Liver (tissue), 9 donors: ENCODE measurements around the gene CAPZA2. TPM values are rescaled to one million over a fixed set of nuclear protein-coding genes. Genes with fewer than 3 reads are reported as not detected.

Source experiments
- DNase-seq: peaks from one replicate; pipeline ENCODE4 v3.0.0-alpha.2; 2017; ENCODE audit warnings: low spot score
- H3K27ac ChIP-seq, 2 donors: one replicate each; pipeline ENCODE4 v1.7.0; 2013; ENCODE audit warnings: inconsistent platforms in 2 of 2, low read length in 2 of 2, control low read depth in 1 of 2, low read depth in 1 of 2, mild to moderate bottlenecking in 1 of 2
- H3K27me3 ChIP-seq, 4 donors: one replicate each; pipeline versions ENCODE4 v1.6.1 to v1.7.0; 2013; ENCODE audit warnings: low read length in 3 of 4, inconsistent platforms in 1 of 4, mild to moderate bottlenecking in 1 of 4, moderate library complexity in 1 of 4; ENCODE audit not compliant: control insufficient read depth in 4 of 4, insufficient read depth in 4 of 4
- H3K36me3 ChIP-seq, 4 donors: one replicate each; pipeline versions ENCODE4 v1.6.1 to v1.7.0; 2013; ENCODE audit warnings: low read length in 3 of 4, mild to moderate bottlenecking in 3 of 4, low read depth in 1 of 4, moderate library complexity in 1 of 4; ENCODE audit not compliant: control insufficient read depth in 4 of 4, insufficient read depth in 3 of 4
- H3K4me1 ChIP-seq, 4 donors: one replicate each; pipeline versions ENCODE4 v1.6.1 to v1.7.0; 2013; ENCODE audit warnings: low read length in 3 of 4, mild to moderate bottlenecking in 3 of 4, moderate library complexity in 1 of 4; ENCODE audit not compliant: control insufficient read depth in 4 of 4, insufficient read depth in 4 of 4
- H3K4me3 ChIP-seq, 3 donors: one replicate each; pipeline versions ENCODE4 v1.6.1 to v1.7.0; 2013; ENCODE audit warnings: low read length in 3 of 3, control low read depth in 1 of 3, low read depth in 1 of 3, mild to moderate bottlenecking in 1 of 3
- H3K9ac ChIP-seq, 2 donors: one replicate each; pipeline ENCODE4 v1.7.0; 2013; ENCODE audit warnings: low read length in 2 of 2, mild to moderate bottlenecking in 2 of 2, moderate library complexity in 2 of 2, control low read depth in 1 of 2, low read depth in 1 of 2
- H3K9me3 ChIP-seq, 4 donors: one replicate each; pipeline versions ENCODE4 v1.6.1 to v1.7.0; 2013; ENCODE audit warnings: low read length in 3 of 4; ENCODE audit not compliant: control insufficient read depth in 4 of 4
- EGR1 ChIP-seq, 2 donors: IDR thresholded peaks; 2 replicates each; pipeline ENCODE4 v1.6.1; 2016 to 2018; ENCODE audit warnings: antibody characterized with exemption in 2 of 2, low read depth in 2 of 2
- FOXA1 ChIP-seq: IDR thresholded peaks from 2 replicates; pipeline ENCODE4 v1.6.1; 2016; ENCODE audit warnings: antibody characterized with exemption
- FOXA2 ChIP-seq: IDR thresholded peaks from 2 replicates; pipeline ENCODE4 v1.6.1; 2016; ENCODE audit warnings: antibody characterized with exemption
- GABPA ChIP-seq, 2 donors: IDR thresholded peaks in 1 of 2; conservative IDR thresholded peaks in 1 of 2; 2 replicates each; pipeline ENCODE4 v1.6.1; 2016; ENCODE audit warnings: antibody characterized with exemption in 2 of 2, mild to moderate bottlenecking in 1 of 2, moderate library complexity in 1 of 2
- HNF4A ChIP-seq, 2 donors: conservative IDR thresholded peaks; 2 replicates each; pipeline ENCODE4 v1.6.1; 2016; ENCODE audit warnings: antibody characterized with exemption in 2 of 2, mild to moderate bottlenecking in 2 of 2
- HNF4G ChIP-seq: IDR thresholded peaks from 2 replicates; pipeline ENCODE4 v1.6.1; 2016; ENCODE audit warnings: antibody characterized with exemption
- RAD21 ChIP-seq, 2 donors: IDR thresholded peaks; 2 replicates each; pipeline ENCODE4 v1.6.1; 2016; ENCODE audit warnings: antibody characterized with exemption in 2 of 2, mild to moderate bottlenecking in 2 of 2
- RXRA ChIP-seq, 2 donors: IDR thresholded peaks; 2 replicates each; pipeline ENCODE4 v1.6.1; 2017 to 2018; ENCODE audit warnings: antibody characterized with exemption in 2 of 2, mild to moderate bottlenecking in 1 of 2
- SP1 ChIP-seq: IDR thresholded peaks from 2 replicates; pipeline ENCODE4 v1.6.1; 2018; ENCODE audit warnings: antibody characterized with exemption, mild to moderate bottlenecking
- TAF1 ChIP-seq: conservative IDR thresholded peaks from 2 replicates; pipeline ENCODE4 v1.6.1; 2016; ENCODE audit warnings: antibody characterized with exemption, mild to moderate bottlenecking
- YY1 ChIP-seq: IDR thresholded peaks from 2 replicates; pipeline ENCODE4 v1.6.1; 2016; ENCODE audit warnings: antibody characterized with exemption, mild to moderate bottlenecking
- WGBS: extraction: QIAGEN DNeasy Blood & Tissue Kit; methylation state at CpG from one replicate; pipeline ENCODE4 v1.1.7; 2013; 5-methylcytosine and 5-hydroxymethylcytosine counted together
- polyA plus RNA-seq, 2 donors: library from polyadenylated mRNA; stranded (reverse) in 1 of 2; unstranded in 1 of 2; fragments of 200-250 nt in 1 of 2; fragments of >200 nt in 1 of 2; fragmentation: Nextera tagmentation in 1 of 2; extraction: Ambion mirVana in 1 of 2; gene quantifications; one replicate each; pipeline versions ENCODE4 v1.2.1 to v1.2.3, GENCODE V29; 2013 to 2015
- total RNA-seq, 2 donors: library from RNA; depleted of rRNA; stranded (reverse); fragments of >200 nt; gene quantifications; one replicate each; pipeline ENCODE4 v1.2.3, GENCODE V29; 2014
- TF ChIP-seq, protein P1 (sequence below): fragments of 150-350 bp; IDR thresholded peaks from 2 replicates; pipeline ENCODE4 v1.5.1; 2017; ENCODE audit warnings: improper control_type of control experiment, low read depth, low read length; ENCODE audit not compliant: missing input control
- TF ChIP-seq, protein P2 (sequence below): IDR thresholded peaks from 2 replicates; pipeline ENCODE4 v1.6.1; 2016; ENCODE audit warnings: antibody characterized with exemption
- TF ChIP-seq, protein P3 (sequence below): IDR thresholded peaks from 2 replicates; pipeline ENCODE4 v1.6.1; 2016; ENCODE audit warnings: antibody characterized with exemption
- TF ChIP-seq, protein P4 (sequence below): IDR thresholded peaks from 2 replicates; pipeline ENCODE4 v1.6.1; 2016; ENCODE audit warnings: antibody characterized with exemption, mild to moderate bottlenecking
- donor health status: healthy.
- donor health status: healthy.
- donor health status: healthy.
- donor health status: healthy.
- donor health status: healthy.

Gene CAPZA2
- total and polyA plus RNA-seq, 4 donors = 45.1 to 90.0 (median 69.1) TPM

DNA sequence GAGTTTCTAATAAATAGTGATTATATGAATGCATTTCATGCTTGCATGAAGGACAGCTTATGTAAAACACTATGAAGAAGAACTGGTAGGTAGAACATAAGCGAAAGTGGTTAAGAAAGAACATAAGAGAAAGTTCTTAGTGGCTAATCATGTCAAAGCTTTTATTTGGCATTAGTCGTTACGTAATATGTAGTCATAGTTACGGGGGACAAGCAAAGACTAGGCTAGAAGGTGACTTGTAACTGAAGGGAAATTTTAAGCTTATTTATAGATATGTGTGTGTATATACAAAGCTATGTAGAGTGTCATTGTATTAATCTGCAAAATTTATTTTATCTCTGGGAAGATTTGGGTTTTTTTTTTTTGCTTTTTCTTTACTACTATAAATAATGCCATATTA is 36.9 kb downstream of the CAPZA2 start:
- TF ChIP-seq, protein P1, sequence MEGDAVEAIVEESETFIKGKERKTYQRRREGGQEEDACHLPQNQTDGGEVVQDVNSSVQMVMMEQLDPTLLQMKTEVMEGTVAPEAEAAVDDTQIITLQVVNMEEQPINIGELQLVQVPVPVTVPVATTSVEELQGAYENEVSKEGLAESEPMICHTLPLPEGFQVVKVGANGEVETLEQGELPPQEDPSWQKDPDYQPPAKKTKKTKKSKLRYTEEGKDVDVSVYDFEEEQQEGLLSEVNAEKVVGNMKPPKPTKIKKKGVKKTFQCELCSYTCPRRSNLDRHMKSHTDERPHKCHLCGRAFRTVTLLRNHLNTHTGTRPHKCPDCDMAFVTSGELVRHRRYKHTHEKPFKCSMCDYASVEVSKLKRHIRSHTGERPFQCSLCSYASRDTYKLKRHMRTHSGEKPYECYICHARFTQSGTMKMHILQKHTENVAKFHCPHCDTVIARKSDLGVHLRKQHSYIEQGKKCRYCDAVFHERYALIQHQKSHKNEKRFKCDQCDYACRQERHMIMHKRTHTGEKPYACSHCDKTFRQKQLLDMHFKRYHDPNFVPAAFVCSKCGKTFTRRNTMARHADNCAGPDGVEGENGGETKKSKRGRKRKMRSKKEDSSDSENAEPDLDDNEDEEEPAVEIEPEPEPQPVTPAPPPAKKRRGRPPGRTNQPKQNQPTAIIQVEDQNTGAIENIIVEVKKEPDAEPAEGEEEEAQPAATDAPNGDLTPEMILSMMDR = no peak
- no peak for TF ChIP-seq TAF1
- TF ChIP-seq RAD21 (IDR thresholded peaks at IDR 0.05) = no peak
- TF ChIP-seq RXRA (IDR thresholded peaks at IDR 0.05) = no peak
- TF ChIP-seq HNF4A (conservative IDR thresholded peaks at IDR 0.05) = no peak
- H3K27me3 ChIP-seq = no peaks in the 10 kb centered on the region
- no peaks in the 10 kb centered on the region for H3K9me3 ChIP-seq
- no peaks in the 10 kb centered on the region for H3K4me1 ChIP-seq
- WGBS = 83% methylated on average over 4 of the region's 4 CpGs
- DNase-seq = no peak
- no peak overlapping the region for H3K27ac ChIP-seq
- H3K9ac ChIP-seq = no peak overlapping the region
- H3K4me3 ChIP-seq = no peak overlapping the region
- H3K36me3 ChIP-seq = peaks cover 0 to 12% (median 9%) of the 10 kb centered on the region in 4 donors

DNA sequence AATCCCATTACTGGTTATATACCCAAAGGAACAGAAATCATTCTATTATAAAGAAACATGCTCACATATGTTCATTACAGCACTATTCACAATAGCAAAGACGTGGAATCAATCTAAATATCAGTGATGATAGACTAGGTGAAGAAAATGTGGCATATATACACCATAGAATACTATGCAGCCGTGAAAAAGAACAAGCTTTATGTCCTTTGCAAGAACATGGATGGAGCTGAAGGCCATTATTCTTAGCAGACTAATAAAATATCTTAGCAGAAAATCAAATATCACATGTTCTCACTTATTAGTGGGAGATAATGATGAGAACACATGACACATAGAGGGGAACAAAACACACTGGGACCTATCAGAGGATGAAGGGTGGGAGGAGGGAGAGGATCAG is 38.8 kb downstream of the CAPZA2 start:
- no peaks in the 10 kb centered on the region for H3K4me1 ChIP-seq
- DNase-seq = no peak
- TF ChIP-seq, protein P1 = no peak
- TF ChIP-seq RAD21 (IDR thresholded peaks at IDR 0.05) (no peak), GABPA (IDR thresholded peaks at IDR 0.05 in 1 of 2, conservative IDR thresholded peaks at IDR 0.05 in 1 of 2) (no peak), EGR1 (IDR thresholded peaks at IDR 0.05; ENCODE audit: low read depth in 2 of 2) (no peak), TAF1 (no peak), FOXA2 (no peak)
- H3K27ac ChIP-seq = no peak overlapping the region
- H3K36me3 ChIP-seq = peaks cover 0 to 15% (median 9%) of the 10 kb centered on the region in 4 donors
- no peaks in the 10 kb centered on the region for H3K9me3 ChIP-seq
- H3K9ac ChIP-seq = no peak overlapping the region
- 99% methylated on average over 2 of the region's 2 CpGs for WGBS
- H3K27me3 ChIP-seq = no peaks in the 10 kb centered on the region
- H3K4me3 ChIP-seq = no peak overlapping the region

DNA sequence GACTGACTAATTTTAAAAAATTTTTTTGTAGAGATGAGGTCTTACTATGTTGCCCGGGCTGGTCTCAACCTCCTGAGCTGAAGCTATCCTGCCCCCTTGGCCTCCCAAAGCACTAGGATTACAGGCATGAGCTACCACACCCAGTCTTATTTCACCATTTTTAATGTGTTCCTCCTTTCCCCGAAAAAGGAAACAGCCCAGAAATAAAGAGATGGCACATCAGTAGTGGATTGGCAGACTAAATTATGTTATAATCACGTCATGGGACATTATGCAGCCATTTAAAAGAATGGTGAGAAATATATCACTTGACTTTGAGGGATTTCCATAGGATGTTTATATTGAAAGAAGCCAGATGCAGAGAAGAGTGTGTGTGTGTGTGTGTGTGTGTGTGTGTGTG is 40.5 kb downstream of the CAPZA2 start:
- 91% methylated on average over 3 of the region's 3 CpGs for WGBS
- TF ChIP-seq HNF4A (conservative IDR thresholded peaks at IDR 0.05) (no peak), FOXA1 (no peak), FOXA2 (no peak), HNF4G (no peak), RXRA (IDR thresholded peaks at IDR 0.05) (no peak), SP1 (no peak), EGR1 (IDR thresholded peaks at IDR 0.05; ENCODE audit: low read depth in 2 of 2) (no peak), YY1 (no peak), RAD21 (IDR thresholded peaks at IDR 0.05) (no peak)
- TF ChIP-seq, protein P2, sequence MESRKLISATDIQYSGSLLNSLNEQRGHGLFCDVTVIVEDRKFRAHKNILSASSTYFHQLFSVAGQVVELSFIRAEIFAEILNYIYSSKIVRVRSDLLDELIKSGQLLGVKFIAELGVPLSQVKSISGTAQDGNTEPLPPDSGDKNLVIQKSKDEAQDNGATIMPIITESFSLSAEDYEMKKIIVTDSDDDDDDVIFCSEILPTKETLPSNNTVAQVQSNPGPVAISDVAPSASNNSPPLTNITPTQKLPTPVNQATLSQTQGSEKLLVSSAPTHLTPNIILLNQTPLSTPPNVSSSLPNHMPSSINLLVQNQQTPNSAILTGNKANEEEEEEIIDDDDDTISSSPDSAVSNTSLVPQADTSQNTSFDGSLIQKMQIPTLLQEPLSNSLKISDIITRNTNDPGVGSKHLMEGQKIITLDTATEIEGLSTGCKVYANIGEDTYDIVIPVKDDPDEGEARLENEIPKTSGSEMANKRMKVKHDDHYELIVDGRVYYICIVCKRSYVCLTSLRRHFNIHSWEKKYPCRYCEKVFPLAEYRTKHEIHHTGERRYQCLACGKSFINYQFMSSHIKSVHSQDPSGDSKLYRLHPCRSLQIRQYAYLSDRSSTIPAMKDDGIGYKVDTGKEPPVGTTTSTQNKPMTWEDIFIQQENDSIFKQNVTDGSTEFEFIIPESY = no peak
- TF ChIP-seq, protein P3, sequence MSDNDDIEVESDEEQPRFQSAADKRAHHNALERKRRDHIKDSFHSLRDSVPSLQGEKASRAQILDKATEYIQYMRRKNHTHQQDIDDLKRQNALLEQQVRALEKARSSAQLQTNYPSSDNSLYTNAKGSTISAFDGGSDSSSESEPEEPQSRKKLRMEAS = no peak
- TF ChIP-seq, protein P4, sequence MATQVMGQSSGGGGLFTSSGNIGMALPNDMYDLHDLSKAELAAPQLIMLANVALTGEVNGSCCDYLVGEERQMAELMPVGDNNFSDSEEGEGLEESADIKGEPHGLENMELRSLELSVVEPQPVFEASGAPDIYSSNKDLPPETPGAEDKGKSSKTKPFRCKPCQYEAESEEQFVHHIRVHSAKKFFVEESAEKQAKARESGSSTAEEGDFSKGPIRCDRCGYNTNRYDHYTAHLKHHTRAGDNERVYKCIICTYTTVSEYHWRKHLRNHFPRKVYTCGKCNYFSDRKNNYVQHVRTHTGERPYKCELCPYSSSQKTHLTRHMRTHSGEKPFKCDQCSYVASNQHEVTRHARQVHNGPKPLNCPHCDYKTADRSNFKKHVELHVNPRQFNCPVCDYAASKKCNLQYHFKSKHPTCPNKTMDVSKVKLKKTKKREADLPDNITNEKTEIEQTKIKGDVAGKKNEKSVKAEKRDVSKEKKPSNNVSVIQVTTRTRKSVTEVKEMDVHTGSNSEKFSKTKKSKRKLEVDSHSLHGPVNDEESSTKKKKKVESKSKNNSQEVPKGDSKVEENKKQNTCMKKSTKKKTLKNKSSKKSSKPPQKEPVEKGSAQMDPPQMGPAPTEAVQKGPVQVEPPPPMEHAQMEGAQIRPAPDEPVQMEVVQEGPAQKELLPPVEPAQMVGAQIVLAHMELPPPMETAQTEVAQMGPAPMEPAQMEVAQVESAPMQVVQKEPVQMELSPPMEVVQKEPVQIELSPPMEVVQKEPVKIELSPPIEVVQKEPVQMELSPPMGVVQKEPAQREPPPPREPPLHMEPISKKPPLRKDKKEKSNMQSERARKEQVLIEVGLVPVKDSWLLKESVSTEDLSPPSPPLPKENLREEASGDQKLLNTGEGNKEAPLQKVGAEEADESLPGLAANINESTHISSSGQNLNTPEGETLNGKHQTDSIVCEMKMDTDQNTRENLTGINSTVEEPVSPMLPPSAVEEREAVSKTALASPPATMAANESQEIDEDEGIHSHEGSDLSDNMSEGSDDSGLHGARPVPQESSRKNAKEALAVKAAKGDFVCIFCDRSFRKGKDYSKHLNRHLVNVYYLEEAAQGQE = no peak

More for the DNA sequence above, 40.5 kb downstream of the CAPZA2 start:
- DNase-seq = no peak
- no peaks in the 10 kb centered on the region for H3K27me3 ChIP-seq
- no peak overlapping the region for H3K4me3 ChIP-seq
- H3K4me1 ChIP-seq = no peaks in the 10 kb centered on the region
- no peaks in the 10 kb centered on the region for H3K9me3 ChIP-seq
- no peak overlapping the region for H3K27ac ChIP-seq
- H3K9ac ChIP-seq = no peak overlapping the region
- peaks cover 0 to 24% (median 11%) of the 10 kb centered on the region in 4 donors for H3K36me3 ChIP-seq
